Measurements from ENCODE around the gene SPSB1.

Gene SPSB1

GRCh38 chr1:9397997-9398526 lies 105.4 kb downstream of the SPSB1 start:
- DNase-seq: peak; percentile 13

GRCh38 chr1:9399510-9400424 lies 107.1 kb downstream of the SPSB1 start:
- DNase-seq: peak; percentile 48

- peak; percentile 8 for DNase-seq
Observed at GRCh38 chr1:9400425-9401079, 107.9 kb downstream of the SPSB1 start.

DNA sequence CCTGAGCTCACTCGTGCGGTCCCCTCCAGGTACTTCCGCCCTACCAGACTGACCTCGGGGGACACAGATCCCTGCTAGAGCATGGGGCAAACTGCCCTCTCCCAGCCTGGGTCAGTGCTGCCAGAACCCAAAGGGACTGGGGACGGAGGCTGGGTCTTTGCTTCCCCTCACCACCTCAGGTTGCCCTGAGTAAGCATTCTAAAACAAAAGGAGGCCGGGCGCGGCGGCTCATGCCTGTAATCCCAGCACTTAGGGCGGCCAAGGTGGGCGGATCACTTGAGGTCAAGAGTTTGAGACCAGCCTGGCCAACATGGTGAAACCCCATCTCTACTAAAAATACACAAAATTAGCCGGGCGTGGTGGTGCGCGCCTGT lies 108.4 kb downstream of the SPSB1 start:
- DNase-seq: no peak

GRCh38 chr1:9402256-9402616 lies 109.5 kb downstream of the SPSB1 start:
- DNase-seq: no peak

- DNase-seq: no peak
Observed at GRCh38 chr1:9402717-9403225, 110.1 kb downstream of the SPSB1 start.

DNA sequence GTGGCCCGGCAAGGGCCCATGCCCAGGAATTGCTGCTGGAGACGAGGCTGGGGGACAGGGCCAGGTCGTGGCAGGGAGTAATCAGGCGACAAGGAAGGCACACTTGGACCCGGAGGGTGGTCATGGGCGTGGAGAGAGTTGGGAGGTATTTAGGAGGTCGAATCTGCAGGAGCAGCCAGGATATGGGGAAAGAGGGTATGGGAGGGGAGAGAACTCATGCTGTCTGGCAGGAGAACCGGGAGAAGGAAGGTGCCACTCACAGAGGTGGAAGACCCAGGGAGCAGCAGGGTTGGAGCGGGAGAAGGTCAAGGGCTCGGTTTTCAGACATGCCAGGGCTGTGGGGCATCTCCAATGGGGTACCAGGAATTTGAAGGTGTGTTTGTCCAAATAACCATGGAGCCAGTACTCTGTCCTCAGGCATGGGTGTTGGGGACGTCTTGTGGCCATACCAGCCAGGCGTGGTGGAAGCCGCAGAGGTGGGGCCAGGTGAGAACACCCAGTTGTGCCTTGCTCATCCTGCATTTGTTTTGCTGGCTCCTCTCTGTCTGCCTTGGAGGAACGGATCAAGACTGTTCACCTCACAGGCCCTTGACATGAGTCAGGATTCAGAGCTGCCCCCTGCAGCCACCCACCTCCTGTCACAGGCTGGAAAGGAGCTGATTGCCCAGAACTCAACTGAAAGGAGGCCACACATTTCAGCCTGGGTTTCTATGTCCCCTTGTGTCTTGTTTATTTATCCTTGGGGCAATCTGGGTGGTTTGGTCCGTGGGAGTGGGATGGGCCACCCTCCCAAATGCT lies 111.6 kb downstream of the SPSB1 start:
- no peak for DNase-seq

DNA sequence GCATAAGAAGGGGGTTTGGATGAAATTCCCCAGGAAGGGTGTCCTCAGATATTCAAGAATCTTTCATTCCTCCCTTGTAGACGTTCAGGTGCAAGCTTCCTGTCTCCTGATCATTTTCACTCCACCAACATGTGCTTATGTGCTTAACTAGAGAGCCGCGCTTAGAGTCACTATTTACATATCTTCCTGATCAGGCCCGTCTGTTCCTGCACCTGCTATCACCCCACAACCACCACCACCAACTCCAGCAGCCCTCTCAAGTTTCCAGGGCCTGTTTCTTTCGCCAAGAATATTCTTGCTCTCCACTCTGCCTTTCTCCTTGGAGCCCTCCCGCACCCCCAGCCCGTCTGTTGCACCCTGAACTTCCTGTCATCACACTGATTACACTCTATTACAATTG lies 113.4 kb downstream of the SPSB1 start:
- DNase-seq: no peak

GRCh38 chr1:9410737-9411297 lies 118.1 kb downstream of the SPSB1 start:
- no peak for DNase-seq

GRCh38 chr1:9413071-9413876 lies 120.6 kb downstream of the SPSB1 start:
- DNase-seq: peak; percentile 41

DNA sequence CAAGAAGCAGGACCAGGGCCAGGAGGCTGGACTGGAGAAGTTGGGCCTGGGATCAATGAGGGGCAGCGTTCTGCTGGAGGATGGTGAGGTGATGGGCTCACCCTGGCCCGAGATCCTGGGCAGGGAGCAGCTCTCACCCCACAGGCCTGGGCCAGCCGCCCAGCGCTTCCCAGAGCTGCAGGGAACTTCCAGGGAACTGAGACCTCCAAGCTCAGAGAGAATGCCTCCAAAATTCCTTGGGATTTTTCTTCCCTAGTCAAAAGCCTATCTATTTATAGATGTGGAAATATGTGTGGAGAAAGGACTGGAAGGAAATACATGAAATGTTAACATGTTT lies 121.2 kb downstream of the SPSB1 start:
- no peak for DNase-seq

DNA sequence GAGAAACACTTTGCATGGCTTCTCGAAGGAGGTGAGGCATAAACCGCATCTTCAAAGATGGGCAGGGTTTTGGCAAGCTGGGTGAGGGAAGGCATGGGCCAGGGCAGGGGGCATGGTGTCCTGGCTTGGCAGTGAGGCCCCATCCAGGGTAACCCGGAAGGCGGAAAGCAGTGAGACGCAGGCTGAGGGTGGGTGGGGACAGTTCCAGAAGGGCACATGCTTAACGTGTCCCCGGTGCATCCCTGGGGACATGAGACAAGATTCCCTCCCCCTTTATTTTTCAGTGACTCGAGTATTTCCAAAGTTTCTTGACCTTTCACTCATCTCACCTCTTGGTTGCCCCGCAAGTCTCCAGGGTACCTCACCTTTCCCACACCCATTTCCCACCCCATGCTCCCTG lies 123.8 kb downstream of the SPSB1 start:
- DNase-seq: no peak

DNA sequence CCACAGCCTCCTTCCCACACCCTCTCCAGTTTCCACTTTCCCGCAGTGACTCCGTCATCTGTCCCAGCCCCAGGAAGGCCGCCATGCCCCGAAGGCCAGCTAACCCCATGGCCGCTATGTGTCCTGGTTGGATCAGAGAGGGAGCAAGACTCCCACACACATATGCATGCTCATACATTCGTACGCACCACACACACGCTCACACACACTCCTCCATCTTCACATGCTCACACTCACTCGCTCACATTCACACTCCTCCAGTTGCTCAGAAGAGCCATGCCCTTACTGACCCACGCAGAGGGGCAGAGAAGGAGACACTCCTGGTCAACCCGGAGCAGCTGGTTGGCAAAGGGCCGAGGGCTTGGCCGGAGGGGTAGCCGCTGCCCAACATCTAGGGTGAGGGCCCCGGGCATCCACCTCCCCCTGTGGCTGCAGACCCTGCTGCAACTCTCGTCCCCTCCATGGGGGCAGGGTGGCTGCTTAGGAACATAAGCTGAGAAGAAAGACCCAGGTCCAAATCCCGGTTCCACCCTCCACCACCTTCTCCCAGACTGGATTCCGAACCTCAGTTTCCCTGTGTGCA lies 124.3 kb downstream of the SPSB1 start:
- no peak for DNase-seq

DNA sequence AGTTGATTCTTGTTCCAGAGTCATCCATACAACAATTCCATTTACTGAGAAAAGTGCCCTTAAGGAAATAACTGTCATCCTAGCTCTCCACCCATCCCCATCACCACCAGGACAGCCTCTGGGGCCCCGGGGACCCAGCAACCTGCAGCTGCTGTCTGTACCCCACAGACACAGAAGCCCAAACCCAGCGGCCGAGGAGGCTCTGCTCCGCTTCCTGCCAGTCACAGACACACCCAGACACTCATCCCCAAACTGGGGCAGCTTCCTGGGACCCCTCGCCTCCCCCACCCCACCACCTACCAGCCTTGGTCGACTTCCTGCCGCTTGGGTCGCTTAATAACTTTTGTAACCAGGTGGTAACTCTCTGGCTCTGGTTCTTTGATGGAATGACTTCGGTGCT lies 125.0 kb downstream of the SPSB1 start:
- no peak for DNase-seq

DNA sequence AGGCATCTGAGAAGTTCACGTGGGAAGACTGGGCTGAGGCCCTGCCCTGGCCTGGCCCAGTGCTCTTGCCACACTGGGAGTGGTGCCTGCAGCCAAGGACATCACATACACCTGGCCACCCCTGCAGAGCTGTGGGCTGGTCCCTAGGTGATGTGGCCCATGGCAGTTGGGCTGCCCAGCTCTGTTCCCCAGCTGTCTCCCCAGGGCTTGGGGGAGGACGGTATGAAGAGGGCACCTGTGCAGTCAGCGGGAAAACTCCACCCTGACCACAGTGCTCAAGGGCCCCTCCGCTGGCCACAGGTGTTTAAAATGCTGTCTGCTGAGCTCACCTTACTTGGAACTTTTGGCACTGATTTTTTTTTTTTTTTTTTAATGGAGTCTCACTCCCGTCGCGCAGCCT lies 126.2 kb downstream of the SPSB1 start:
- DNase-seq: no peak
